Kidney epithelial cell (primary cell): ENCODE data around the gene PER3. TPM values are rescaled to one million over a fixed set of nuclear protein-coding genes. Genes with fewer than 3 reads are reported as not detected.
A peak's percentile ranks its signal among the peaks of the same experiment; 100 is the strongest.

Experiments used
- DNase-seq: peaks from one replicate; pipeline ENCODE4 v3.0.0-alpha.2; 2010; ENCODE audit warnings: low read depth
- H3K27me3 ChIP-seq: 2 replicates; pipeline ENCODE4 v1.6.0; 2011; ENCODE audit warnings: low read length; ENCODE audit not compliant: control insufficient read depth, insufficient read depth
- H3K36me3 ChIP-seq: 2 replicates; pipeline ENCODE4 v1.5.1; 2011; ENCODE audit warnings: low read length; ENCODE audit not compliant: control insufficient read depth, insufficient read depth
- H3K4me3 ChIP-seq: 2 replicates; pipeline ENCODE4 v1.5.1; 2011; ENCODE audit warnings: low read depth, mild to moderate bottlenecking, control low read depth, low read length
- total RNA-seq: library from RNA; depleted of rRNA; stranded (reverse); fragments of >200 nt; gene quantifications from 2 replicates; pipeline ENCODE4 v1.2.3, GENCODE V29; 2015
- TF ChIP-seq, protein P1 (sequence below): IDR thresholded peaks from 2 replicates; pipeline ENCODE4 v1.5.1; 2011; ENCODE audit warnings: mild to moderate bottlenecking, moderate library complexity, low read length, control low read depth, inconsistent platforms; ENCODE audit not compliant: insufficient read depth, poor library complexity, severe bottlenecking

The PER3 gene
- total RNA-seq, 1 donor from 2014 or later: 3.8 TPM

DNA sequence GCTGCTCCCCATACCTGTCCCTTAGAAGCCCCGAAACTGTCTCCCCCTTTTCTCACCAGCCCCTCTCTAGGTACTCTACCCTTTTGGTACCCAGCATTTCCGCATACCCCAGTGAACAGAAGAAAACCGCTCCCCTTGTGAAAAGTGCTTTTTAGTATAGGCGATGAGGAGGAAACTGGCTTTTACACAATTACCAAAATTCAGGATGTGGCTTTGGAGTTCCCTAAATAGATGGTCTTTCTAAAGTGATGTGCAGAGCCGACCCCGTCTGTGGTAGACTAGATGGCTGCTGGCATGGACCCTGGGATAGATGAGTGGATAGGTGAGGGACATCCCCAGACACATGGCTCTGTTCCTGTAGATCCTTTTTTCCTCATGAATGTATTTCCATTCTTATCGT is 2.6 kb upstream of the PER3 start:
- H3K27me3 ChIP-seq: no peaks in the 10 kb centered on the region
- H3K4me3 ChIP-seq: no peak overlapping the region
- no peak for DNase-seq
- TF ChIP-seq, protein P1, sequence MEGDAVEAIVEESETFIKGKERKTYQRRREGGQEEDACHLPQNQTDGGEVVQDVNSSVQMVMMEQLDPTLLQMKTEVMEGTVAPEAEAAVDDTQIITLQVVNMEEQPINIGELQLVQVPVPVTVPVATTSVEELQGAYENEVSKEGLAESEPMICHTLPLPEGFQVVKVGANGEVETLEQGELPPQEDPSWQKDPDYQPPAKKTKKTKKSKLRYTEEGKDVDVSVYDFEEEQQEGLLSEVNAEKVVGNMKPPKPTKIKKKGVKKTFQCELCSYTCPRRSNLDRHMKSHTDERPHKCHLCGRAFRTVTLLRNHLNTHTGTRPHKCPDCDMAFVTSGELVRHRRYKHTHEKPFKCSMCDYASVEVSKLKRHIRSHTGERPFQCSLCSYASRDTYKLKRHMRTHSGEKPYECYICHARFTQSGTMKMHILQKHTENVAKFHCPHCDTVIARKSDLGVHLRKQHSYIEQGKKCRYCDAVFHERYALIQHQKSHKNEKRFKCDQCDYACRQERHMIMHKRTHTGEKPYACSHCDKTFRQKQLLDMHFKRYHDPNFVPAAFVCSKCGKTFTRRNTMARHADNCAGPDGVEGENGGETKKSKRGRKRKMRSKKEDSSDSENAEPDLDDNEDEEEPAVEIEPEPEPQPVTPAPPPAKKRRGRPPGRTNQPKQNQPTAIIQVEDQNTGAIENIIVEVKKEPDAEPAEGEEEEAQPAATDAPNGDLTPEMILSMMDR: no peak
- no peaks in the 10 kb centered on the region for H3K36me3 ChIP-seq

DNA sequence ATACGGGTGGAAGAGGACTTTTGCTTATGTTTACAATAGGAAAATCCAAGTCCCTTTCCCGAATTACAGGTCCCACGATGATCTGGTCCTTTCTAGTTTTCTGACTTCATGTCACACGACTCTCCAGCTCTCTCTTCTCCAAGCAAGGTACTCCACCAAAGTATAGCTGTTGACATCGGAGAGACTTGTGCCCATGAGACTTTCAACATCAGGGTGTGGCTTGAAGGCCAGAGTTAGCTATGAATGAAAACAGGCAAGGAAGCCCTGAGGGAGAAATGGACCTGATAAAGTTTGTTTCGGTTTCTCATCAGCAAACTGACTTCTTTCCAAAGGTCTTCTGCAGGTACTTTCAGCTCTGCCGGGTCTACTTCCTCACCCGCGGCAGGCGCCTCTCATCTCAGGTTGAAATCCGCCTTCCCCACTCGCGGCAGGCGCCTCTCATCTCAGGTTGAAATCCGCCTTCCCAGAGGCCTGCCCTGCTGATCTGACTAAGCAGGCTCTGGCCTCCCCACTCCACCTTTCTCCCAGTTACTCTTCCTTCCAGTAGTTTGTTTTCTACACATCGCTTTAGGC is 2.1 kb upstream of the PER3 start:
- no peaks in the 10 kb centered on the region for H3K36me3 ChIP-seq
- TF ChIP-seq, protein P1: no peak
- H3K4me3 ChIP-seq: no peak overlapping the region
- no peaks in the 10 kb centered on the region for H3K27me3 ChIP-seq
- no peak for DNase-seq

GRCh38 chr1:7783178-7783711 is 846 bp upstream of the PER3 start:
- no peaks in the 10 kb centered on the region for H3K36me3 ChIP-seq
- no peaks in the 10 kb centered on the region for H3K27me3 ChIP-seq
- DNase-seq: no peak
- TF ChIP-seq, protein P1: no peak
- H3K4me3 ChIP-seq: peak overlapping the region; percentile 55

DNA sequence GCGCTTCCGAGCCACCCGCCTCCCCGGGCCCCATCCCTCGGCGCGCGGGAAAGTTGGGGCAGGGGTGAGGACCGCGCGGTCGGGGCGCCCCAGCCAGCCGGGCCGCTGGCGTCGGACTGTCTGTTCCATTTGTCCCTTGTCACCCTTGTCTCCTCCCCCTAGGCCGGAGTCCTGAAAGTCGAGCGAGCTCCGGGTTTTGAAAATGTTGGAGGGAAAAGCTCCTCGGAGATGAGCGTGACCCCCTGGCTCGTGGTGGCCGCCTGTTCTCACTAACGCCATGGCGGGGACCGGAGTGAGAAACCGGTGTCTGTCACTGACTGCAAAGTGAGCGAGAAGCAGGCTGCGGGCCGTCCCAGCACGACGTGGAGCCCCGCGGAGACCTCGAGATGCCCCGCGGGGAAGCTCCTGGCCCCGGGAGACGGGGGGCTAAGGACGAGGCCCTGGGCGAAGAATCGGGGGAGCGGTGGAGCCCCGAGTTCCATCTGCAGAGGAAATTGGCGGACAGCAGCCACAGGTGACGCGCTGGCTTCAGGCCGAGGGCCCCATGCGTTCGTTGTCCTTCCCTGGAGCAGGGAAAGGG is 491 bp downstream of the PER3 start:
- H3K27me3 ChIP-seq: no peaks in the 10 kb centered on the region
- H3K36me3 ChIP-seq: no peaks in the 10 kb centered on the region
- TF ChIP-seq, protein P1: no peak
- peak overlapping the region; percentile 39 for H3K4me3 ChIP-seq
- DNase-seq: no peak

- Histone ChIP-seq H3K36me3 (no peaks in the 10 kb centered on the region), H3K4me3 (no peak overlapping the region), H3K27me3 (no peaks in the 10 kb centered on the region)
- TF ChIP-seq, protein P1: no peak
- no peak for DNase-seq
Measured at GRCh38 chr1:7785108-7785507, 1.0 kb downstream of the PER3 start.

DNA sequence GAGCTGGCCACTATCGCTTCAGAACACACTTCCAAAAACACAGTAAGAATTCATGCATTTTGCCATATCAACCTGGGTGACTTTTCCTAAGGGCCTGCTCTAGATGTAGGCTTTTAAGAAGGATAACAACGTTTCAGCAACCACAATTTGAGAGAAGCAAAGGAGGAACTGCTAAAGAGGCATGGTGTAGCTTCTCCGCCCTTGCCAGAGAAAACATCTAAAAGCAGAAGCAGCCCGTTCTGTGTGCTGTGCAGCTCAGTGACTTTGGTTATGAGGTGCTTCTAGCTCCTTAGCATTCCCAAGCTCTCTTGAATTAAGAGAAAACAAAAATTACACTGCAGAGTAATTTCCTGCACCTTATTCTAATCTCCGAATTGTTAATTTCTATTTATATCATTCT is 2.7 kb downstream of the PER3 start:
- H3K27me3 ChIP-seq: no peaks in the 10 kb centered on the region
- DNase-seq: no peak
- TF ChIP-seq, protein P1: no peak
- H3K36me3 ChIP-seq: no peaks in the 10 kb centered on the region
- H3K4me3 ChIP-seq: no peak overlapping the region
